ENCODE results near the gene CAMKMT.
"Not testable (repeated sequence)": the region's sequence is repeated elsewhere in the genome, so short reads cannot be mapped to it uniquely, and the experiment has no call there.

CAMKMT gene

DNA sequence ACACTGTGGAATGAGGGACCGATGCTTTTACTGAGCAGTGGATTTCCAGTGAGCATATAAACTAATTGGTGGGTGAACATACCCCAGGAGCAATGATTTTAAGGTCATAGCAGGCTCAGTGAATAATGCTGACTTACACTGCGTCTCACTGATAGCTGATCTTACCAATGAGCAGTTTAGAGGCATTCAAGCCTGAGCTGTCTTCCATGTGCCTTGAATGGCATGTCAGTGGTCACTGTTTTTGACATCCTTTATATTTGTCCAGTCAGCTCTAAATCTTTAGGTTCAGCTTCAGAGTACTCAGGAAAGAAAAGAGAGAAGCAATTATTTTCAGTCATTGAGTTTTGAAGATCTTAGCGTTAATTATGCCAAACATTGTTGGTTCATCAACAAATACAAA, 88.3 kb downstream of the CAMKMT start:
- no peak for DNase-seq

- no peak for DNase-seq
Measured at GRCh38 chr2:44450806-44451205, 89.1 kb downstream of the CAMKMT start.

GRCh38 chr2:44452069-44452583, 90.4 kb downstream of the CAMKMT start:
- DNase-seq = no peak

GRCh38 chr2:44453259-44453658, 91.5 kb downstream of the CAMKMT start:
- no peak for DNase-seq

- no peak for DNase-seq
Measured at GRCh38 chr2:44455877-44456276, 94.1 kb downstream of the CAMKMT start.

DNA sequence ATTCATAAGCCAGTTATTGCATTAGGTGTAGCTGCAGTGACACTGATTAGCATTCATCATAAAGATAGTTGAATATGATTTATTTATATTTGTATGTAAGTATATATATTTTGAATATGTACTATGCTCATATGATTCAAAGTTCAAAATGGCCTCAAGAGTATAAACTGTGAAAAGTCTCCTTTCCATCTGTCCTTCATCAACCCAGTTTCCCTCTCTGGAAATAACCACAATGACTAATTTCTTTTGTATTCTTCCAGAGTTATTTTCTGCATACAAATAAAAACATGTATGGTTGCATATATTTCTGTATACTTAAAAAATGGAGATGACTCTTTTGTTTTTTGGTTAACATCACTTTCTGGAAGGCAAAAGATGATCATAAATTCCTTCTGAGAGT, 95.2 kb downstream of the CAMKMT start:
- DNase-seq = no peak

GRCh38 chr2:44459739-44460138, 98.0 kb downstream of the CAMKMT start:
- DNase-seq = no peak

GRCh38 chr2:44462934-44463849, 101.4 kb downstream of the CAMKMT start:
- DNase-seq = no peak

GRCh38 chr2:44464437-44464836, 102.7 kb downstream of the CAMKMT start:
- DNase-seq = no peak

- DNase-seq = no peak
Measured at GRCh38 chr2:44470151-44470550, 108.4 kb downstream of the CAMKMT start.

DNA sequence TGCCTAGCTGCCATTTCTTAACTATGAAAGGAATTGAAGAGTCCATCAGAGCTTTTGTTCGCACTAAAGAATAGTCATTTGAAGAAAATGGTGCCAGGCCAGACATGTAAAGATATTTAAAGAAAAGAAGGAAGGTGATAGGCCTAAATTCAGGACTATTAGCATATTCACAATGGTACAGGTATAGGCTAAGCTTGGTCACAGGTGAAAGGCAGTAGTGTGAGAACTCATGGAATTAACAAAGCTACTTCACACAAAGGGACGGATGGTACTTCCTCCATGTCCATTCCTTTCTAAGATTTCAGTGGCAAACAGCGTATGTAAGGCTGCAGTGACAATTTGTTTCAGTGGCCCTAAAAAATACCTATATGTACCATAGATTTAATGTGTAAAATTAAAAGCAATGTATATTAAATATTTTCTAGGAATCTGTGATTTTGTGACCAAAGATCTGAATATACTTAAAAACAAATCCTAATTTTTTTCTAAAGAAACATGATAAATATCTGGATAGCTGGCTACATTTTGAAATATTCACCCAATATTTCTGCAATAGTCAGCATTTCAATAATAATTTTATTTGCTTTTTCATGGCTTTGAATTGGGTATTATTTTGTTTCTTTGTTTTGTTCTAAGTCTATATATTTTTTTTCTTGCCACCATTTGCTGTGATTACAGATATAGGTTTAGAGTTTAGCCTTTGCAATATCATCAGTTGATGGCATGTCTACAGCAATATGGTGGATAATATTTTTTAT, 116.1 kb downstream of the CAMKMT start:
- no peak for DNase-seq

DNA sequence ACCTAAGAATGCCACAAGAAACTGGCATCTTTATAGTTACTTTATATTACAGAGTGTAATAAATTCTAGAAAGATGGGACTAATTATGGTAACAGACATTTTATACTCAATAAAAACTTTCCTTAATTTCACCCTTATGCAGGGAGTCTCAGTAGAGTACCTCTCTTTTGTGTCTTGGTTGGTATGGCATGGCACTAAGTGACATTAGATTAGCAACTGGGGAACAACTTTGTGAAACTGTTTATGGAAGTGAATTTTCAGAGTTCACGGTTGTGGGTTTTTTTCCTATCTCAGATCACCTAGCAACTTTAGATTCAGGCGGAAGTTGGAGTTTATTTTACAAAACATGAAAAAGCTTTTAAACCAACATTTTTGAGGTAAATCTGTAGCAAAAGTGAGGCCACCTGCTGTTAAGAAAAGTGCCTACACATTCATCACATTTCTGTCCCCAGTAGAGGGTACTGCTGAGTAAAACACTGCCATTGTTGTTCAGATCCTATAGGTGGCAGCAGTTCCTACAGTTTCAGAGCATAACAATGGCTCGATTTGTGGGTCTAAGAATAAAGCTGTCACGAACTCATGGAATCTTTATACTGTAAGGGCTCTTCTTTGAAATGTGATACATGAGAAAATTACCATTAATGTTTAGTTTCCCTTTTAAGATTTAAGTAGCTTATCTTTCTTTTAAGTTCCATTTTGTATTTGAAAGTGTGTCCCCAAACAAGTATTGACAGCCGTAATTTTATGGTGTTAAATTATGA, 117.6 kb downstream of the CAMKMT start:
- peak; percentile 34 for DNase-seq

DNA sequence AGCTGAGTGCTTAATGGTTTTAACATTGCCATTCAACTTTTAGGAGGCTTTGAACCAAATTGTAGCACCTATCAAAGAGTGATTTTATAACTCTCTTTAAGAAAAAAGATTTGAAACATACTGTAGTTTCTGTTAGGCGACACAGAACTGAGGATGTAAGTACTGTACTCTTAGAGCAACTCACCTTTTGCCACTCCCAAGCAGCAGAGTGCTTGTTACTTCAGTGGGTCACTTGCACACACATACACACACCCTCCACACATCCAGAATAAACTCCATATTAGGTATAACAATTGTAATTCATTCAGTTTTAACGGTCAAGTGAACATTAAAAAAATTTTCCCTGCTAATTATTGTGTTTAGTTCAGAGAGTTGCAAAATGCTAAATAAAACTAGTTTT, 118.3 kb downstream of the CAMKMT start:
- DNase-seq = no peak

- DNase-seq = no peak
Measured at GRCh38 chr2:44487052-44487451, 125.3 kb downstream of the CAMKMT start.

DNA sequence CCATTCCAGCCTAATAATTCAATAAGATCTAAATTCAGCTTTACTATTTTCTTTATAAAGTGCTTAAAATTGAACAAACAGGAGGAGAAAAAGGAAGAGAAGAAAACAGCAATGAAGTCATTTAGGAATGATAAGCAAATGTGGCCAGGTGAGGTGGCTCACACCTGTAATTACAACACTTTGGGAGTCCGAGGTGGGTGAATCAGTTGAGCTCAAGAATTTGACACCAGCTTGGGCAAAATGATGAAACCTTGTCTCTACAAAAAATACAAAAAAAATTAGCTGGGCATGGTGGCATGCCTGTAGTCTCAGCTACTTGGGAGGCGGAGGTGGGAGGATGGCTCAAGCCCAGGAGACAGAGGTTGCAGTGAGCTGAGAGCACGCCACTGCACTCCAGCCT, 129.0 kb downstream of the CAMKMT start:
- no peak for DNase-seq

GRCh38 chr2:44494006-44494405, 132.3 kb downstream of the CAMKMT start:
- DNase-seq = no peak

DNA sequence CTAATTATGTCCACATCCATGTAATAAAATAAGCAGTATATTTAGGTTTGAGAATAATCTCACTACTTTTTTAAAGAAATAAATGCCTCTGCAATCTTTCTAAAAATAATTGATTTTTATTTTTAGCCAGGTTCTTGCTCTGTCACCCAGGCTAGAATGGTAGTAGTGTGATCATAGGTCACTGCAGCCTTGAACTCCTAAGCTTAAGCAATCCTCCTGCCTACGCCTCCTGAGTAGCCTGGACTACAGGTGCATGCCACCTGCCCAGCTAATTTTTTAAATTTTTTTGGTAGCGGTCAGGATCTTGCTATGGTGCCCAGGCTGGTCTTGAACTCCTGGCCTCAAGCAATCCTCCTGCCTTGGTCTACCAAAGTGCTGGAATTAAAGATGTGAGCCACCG, 133.3 kb downstream of the CAMKMT start:
- no peak for DNase-seq

DNA sequence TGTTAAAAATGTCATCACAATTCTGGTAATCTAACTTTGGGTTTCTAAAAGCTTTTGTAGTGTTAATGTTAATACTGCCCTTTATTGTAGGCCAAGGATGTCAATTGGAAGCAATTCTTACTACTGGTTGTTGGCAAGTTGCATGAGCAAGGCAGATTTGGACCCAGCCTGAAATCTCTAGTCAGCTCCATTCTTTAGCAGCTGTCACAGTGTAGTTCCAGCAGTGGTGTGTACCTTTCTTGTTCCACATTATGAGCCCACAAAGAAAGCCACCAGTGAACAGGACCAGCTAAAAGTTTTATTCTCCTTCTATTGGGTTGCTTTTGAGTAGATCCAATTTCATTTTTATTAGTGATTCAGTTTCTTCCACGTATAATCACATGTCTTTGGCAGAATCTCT, 133.8 kb downstream of the CAMKMT start:
- DNase-seq = no peak

- DNase-seq = no peak
Measured at GRCh38 chr2:44496130-44496529, 134.4 kb downstream of the CAMKMT start.

GRCh38 chr2:44498551-44498950, 136.8 kb downstream of the CAMKMT start:
- no peak for DNase-seq

DNA sequence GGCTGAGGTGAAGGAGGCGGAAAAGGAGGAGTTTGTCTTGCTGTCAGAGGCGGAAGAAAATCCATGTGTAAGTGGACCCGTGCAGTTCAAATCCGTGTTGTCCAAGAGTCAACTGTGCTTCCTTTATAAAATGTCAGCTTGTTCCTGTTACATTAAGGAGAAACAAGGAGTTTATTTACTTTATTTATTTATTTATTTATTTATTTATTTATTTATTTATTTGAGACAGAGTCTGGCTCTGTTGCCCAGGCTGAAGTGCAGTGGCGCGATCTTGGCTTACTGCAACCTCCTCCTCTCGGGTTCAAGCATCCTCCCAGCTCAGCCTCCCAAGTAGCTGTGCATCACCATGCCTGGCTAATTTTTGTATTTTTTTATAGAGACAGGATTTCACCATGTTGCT, 143.9 kb downstream of the CAMKMT start:
- not testable (repeated sequence) for DNase-seq

- no peak for DNase-seq
Measured at GRCh38 chr2:44510246-44510645, 148.5 kb downstream of the CAMKMT start.

- DNase-seq = no peak
Measured at GRCh38 chr2:44515416-44515815, 153.7 kb downstream of the CAMKMT start.

All from activated gamma-delta T cell treated with Interleukin-2 at 50 U/mL for 16 hours (primary cell).